ENCODE measurements around the gene SLITRK5. TPM values are rescaled to one million over a fixed set of nuclear protein-coding genes. Genes with fewer than 3 reads are reported as not detected.

SLITRK5 gene
- polyA plus RNA-seq, 1 experiment: 0.04 TPM

DNA sequence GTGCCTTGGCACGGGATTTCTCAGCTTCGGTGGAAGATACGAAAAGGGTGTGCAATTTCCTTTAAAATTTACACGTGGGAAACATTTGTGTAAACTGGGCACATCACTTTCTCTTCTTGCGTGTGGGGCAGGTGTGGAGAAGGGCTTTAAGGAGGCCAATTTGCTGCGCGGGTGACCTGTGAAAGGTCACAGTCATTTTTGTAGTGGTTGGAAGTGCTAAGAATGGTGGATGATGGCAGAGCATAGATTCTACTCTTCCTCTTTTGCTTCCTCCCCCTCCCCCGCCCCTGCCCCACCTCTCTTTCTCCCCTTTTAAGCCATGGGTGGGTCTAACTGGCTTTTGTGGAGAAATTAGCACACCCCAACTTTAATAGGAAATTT, 7.2 kb downstream of the SLITRK5 start:
- CTCF ChIA-PET: interaction anchor here (1.0 kb wide), 1 partner anchor 9 kb away, joined by 3 read pairs; no protein-coding TSS in a partner anchor
- POLR2A ChIA-PET: no interaction called here
- no peak for DNase-seq (ENCODE audit: low read depth, low spot score)
- no peak overlapping the region for H3K4me3 ChIP-seq (ENCODE audit: low read depth, low read length)
- no peak overlapping the region for H3K27ac ChIP-seq (ENCODE audit: low read depth, low read length)
- peaks cover 20% of the 10 kb centered on the region for H3K27me3 ChIP-seq (ENCODE audit: control insufficient read depth, insufficient read depth, low read length)
- TF ChIP-seq, protein P1, sequence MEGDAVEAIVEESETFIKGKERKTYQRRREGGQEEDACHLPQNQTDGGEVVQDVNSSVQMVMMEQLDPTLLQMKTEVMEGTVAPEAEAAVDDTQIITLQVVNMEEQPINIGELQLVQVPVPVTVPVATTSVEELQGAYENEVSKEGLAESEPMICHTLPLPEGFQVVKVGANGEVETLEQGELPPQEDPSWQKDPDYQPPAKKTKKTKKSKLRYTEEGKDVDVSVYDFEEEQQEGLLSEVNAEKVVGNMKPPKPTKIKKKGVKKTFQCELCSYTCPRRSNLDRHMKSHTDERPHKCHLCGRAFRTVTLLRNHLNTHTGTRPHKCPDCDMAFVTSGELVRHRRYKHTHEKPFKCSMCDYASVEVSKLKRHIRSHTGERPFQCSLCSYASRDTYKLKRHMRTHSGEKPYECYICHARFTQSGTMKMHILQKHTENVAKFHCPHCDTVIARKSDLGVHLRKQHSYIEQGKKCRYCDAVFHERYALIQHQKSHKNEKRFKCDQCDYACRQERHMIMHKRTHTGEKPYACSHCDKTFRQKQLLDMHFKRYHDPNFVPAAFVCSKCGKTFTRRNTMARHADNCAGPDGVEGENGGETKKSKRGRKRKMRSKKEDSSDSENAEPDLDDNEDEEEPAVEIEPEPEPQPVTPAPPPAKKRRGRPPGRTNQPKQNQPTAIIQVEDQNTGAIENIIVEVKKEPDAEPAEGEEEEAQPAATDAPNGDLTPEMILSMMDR (IDR thresholded peaks at IDR 0.05; ENCODE audit: low read depth, low read length): no peak
- peaks cover 8% of the 10 kb centered on the region; the same call in 1 of the 2 replicates for H3K9me3 ChIP-seq (ENCODE audit: control insufficient read depth, insufficient read depth, low read length)

DNA sequence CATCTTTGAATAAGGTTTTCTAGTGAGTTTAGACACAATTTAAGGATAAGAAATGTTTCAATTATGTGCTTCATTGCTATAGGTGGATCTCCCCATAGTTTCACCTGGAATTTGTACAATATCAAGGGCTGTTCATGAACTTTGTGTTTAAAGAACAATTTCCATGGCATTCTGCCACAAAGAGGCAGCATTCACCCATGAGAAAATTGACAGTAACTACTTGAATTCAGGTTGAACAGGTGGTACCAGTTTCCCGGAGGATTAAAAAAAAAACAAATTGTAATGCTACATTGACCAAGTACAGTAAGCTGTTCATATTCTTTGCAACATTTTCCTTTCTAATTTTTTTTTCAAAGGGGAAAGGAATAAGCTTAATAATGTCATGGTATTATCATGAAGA, 9.1 kb downstream of the SLITRK5 start:
- TF ChIP-seq, protein P1 (IDR thresholded peaks at IDR 0.05; ENCODE audit: low read depth, low read length): no peak
- H3K4me3 ChIP-seq (ENCODE audit: low read depth, low read length): no peak overlapping the region
- ChIA-PET CTCF (no interaction called here), POLR2A (no interaction called here)
- peaks cover 8% of the 10 kb centered on the region; the same call in 1 of the 2 replicates for H3K9me3 ChIP-seq (ENCODE audit: control insufficient read depth, insufficient read depth, low read length)
- no peak for DNase-seq (ENCODE audit: low read depth, low spot score)
- no peak overlapping the region for H3K27ac ChIP-seq (ENCODE audit: low read depth, low read length)
- H3K27me3 ChIP-seq (ENCODE audit: control insufficient read depth, insufficient read depth, low read length): peaks cover 6% of the 10 kb centered on the region

DNA sequence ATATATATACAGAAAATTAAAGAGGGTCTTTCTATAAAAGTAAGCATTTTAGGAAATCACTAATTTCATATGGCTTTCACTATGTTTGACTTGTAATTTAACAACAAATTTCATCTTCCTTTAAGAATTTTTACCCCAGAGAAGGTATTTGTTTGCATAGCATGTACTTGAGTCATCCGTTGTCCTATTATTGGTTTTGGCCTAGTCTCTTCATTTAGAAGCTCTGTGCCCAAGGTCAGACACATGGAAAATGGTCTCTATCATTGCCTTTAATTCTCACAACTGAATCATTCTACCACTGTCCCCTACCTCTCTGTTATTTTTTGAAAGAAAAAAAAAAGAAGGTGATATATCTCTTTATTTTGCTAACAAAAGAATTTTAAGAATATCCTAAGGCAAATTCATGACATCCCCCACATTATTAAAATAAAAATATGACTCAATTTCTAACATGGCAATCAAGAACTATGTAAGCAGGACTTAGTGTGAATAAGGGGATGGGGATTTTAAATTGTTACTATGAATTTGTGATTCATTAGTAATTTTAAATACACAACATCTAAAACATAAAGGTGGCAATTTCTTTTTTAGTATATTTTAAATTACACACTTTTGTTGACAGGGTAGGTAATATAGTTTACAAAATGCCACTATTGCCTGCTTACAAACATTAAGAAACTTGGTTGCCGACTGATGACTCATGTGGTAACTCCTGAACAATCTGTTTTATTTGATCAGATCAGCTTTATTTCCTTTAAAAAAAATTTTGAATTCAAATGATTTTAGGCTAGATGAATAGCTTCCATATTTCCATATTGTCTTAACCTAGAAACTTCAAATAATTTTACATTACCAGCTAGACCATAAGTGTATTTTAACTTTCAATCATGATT, 13.9 kb downstream of the SLITRK5 start:
- ChIA-PET CTCF (no interaction called here), POLR2A (no interaction called here)
- TF ChIP-seq, protein P1 (IDR thresholded peaks at IDR 0.05; ENCODE audit: low read depth, low read length): no peak
- no peak overlapping the region for H3K27ac ChIP-seq (ENCODE audit: low read depth, low read length)
- DNase-seq (ENCODE audit: low read depth, low spot score): no peak
- H3K4me3 ChIP-seq (ENCODE audit: low read depth, low read length): no peak overlapping the region
- H3K9me3 ChIP-seq (ENCODE audit: control insufficient read depth, insufficient read depth, low read length): no peaks in the 10 kb centered on the region
- H3K27me3 ChIP-seq (ENCODE audit: control insufficient read depth, insufficient read depth, low read length): no peaks in the 10 kb centered on the region

DNA sequence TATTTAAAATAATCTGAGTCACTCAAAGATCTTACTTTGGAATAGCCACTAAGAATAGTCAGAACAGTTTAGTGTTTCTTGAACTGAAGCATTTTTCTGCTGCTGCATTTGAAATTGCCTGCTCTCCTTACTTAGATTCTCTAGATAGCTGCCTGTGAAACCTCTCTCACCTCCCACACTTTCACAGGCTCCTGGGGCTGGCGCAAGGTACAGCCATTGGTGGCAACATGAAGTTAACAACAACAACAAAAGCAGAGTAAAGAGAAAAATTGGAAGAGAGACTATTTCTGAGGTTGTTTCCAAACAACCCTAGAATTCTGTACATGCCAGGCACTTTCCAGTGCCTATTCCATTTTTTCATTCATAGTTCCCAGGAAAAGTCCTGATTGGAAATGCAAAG, 25.3 kb downstream of the SLITRK5 start:
- no peaks in the 10 kb centered on the region for H3K27me3 ChIP-seq (ENCODE audit: control insufficient read depth, insufficient read depth, low read length)
- no peak for DNase-seq (ENCODE audit: low read depth, low spot score)
- TF ChIP-seq, protein P1 (IDR thresholded peaks at IDR 0.05; ENCODE audit: low read depth, low read length): no peak
- no peaks in the 10 kb centered on the region for H3K9me3 ChIP-seq (ENCODE audit: control insufficient read depth, insufficient read depth, low read length)
- no peak overlapping the region for H3K27ac ChIP-seq (ENCODE audit: low read depth, low read length)
- no peak overlapping the region for H3K4me3 ChIP-seq (ENCODE audit: low read depth, low read length)
- CTCF ChIA-PET: no interaction called here
- POLR2A ChIA-PET: no interaction called here

DNA sequence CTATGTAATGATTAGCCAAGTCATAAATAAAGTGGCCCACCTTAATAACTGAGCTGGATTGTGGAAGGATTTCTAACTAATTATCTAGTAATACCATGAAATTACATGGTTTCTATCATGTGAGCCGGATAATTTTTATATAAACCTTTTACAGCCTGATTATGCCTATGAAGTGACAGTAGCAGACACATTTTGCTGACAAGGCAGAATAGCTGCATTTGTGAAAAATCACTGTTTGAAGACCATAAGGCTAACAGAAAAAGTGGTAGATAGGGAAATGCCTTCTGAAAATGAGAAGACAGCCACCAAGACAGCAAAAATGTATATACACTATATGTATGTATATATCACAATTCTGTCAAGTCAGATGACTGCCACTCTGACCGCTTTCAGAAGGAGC, 27.1 kb downstream of the SLITRK5 start:
- ChIA-PET CTCF (no interaction called here), POLR2A (no interaction called here)
- H3K27me3 ChIP-seq (ENCODE audit: control insufficient read depth, insufficient read depth, low read length): no peaks in the 10 kb centered on the region
- H3K27ac ChIP-seq (ENCODE audit: low read depth, low read length): no peak overlapping the region
- DNase-seq (ENCODE audit: low read depth, low spot score): no peak
- H3K9me3 ChIP-seq (ENCODE audit: control insufficient read depth, insufficient read depth, low read length): no peaks in the 10 kb centered on the region
- H3K4me3 ChIP-seq (ENCODE audit: low read depth, low read length): no peak overlapping the region
- TF ChIP-seq, protein P1 (IDR thresholded peaks at IDR 0.05; ENCODE audit: low read depth, low read length): no peak

Data from AG04450 (cell line).